Neural cell (in vitro differentiated cells): Measurements from ENCODE around the gene MCHR2. TPM values are rescaled to one million over a fixed set of nuclear protein-coding genes. Genes with fewer than 3 reads are reported as not detected.

Experiments used
- H2AFZ ChIP-seq: fragments of 200-600, 300-800 bp; sonication (generic), shearing (Covaris generic); 2 replicates; pipeline ENCODE4 v1.6.0; 2014; ENCODE audit warnings: low read depth, mild to moderate bottlenecking, antibody characterized with exemption, low read length, moderate library complexity
- H3F3A ChIP-seq: fragments of 200-600 bp; shearing (Covaris generic); 2 replicates; pipeline ENCODE4 v1.6.1; 2016; ENCODE audit warnings: mild to moderate bottlenecking, moderate library complexity, mixed read lengths, antibody characterized with exemption, low read length; ENCODE audit not compliant: insufficient read depth, poor library complexity, severe bottlenecking
- H3K27ac ChIP-seq: fragments of 200-600, 300-800 bp; sonication (generic), shearing (Covaris generic); 2 replicates; pipeline ENCODE4 v1.5.1; 2014; ENCODE audit warnings: mild to moderate bottlenecking, low read length, moderate library complexity
- H3K27me3 ChIP-seq: fragments of 300-800, 200-600 bp; sonication (generic), shearing (Covaris generic); 2 replicates; pipeline ENCODE4 v1.6.0; 2014; ENCODE audit warnings: mild to moderate bottlenecking, low read depth, low read length, moderate library complexity; ENCODE audit not compliant: insufficient read depth
- H3K36me3 ChIP-seq: fragments of 300-800, 200-600 bp; sonication (generic), shearing (Covaris generic); 2 replicates; pipeline ENCODE4 v1.5.1; 2014; ENCODE audit warnings: mild to moderate bottlenecking, antibody characterized with exemption, low read length, moderate library complexity; ENCODE audit not compliant: insufficient read depth
- H3K4me2 ChIP-seq: fragments of 300-800, 200-600 bp; sonication (generic), shearing (Covaris generic); 2 replicates; pipeline ENCODE4 v1.6.0; 2014; ENCODE audit warnings: mild to moderate bottlenecking, low read length
- H3K4me3 ChIP-seq: fragments of 300-800, 200-600 bp; sonication (generic), shearing (Covaris generic); 2 replicates; pipeline ENCODE4 v1.5.1; 2014; ENCODE audit warnings: mild to moderate bottlenecking, low read length, moderate library complexity
- H3K79me2 ChIP-seq: fragments of 200-600 bp; shearing (Covaris generic); replicated peaks from 2 replicates; pipeline ENCODE4 v1.6.0; 2014; ENCODE audit warnings: mild to moderate bottlenecking, low read length, moderate library complexity; ENCODE audit not compliant: insufficient read depth
- H3K9ac ChIP-seq: fragments of 300-800, 200-600 bp; sonication (generic), shearing (Covaris generic); 2 replicates; pipeline ENCODE4 v1.6.1; 2016; ENCODE audit warnings: mild to moderate bottlenecking, low read length, mixed read lengths
- H3K9me2 ChIP-seq: fragments of 200-600 bp; shearing (Covaris generic); 2 replicates; pipeline ENCODE4 v1.6.1; 2016; ENCODE audit warnings: mild to moderate bottlenecking, low read length, mixed read lengths; ENCODE audit not compliant: insufficient read depth
- H3K9me3 ChIP-seq: fragments of 200-600, 300-800 bp; sonication (generic), shearing (Covaris generic); 2 replicates; pipeline ENCODE4 v1.6.1; 2016; ENCODE audit warnings: mild to moderate bottlenecking, mixed run types, low read length, moderate library complexity, mixed read lengths
- H4K20me1 ChIP-seq: fragments of 200-600 bp; shearing (Covaris generic); 2 replicates; pipeline ENCODE4 v1.6.1; 2016; ENCODE audit warnings: mild to moderate bottlenecking, mixed run types; ENCODE audit not compliant: insufficient read depth
- EP300 ChIP-seq: fragments of 450-650 bp; conservative IDR thresholded peaks from 2 replicates; pipeline ENCODE4 v1.6.1; 2014; ENCODE audit warnings: antibody characterized with exemption, mild to moderate bottlenecking, moderate library complexity; ENCODE audit not compliant: poor library complexity, severe bottlenecking
- EZH2 ChIP-seq: fragments of 200-600, 300-800 bp; shearing (Covaris generic), sonication (generic); IDR thresholded peaks from 2 replicates; pipeline ENCODE4 v1.6.1; 2014; ENCODE audit warnings: antibody characterized with exemption, low read length, borderline replicate concordance, mild to moderate bottlenecking; ENCODE audit not compliant: insufficient read depth, poor library complexity, severe bottlenecking
- MXI1 ChIP-seq: fragments of 450-650 bp; conservative IDR thresholded peaks from 2 replicates; pipeline ENCODE4 v1.6.1; 2014; ENCODE audit warnings: antibody characterized with exemption, mild to moderate bottlenecking; ENCODE audit not compliant: poor library complexity, severe bottlenecking
- POLR2AphosphoS5 ChIP-seq: IDR thresholded peaks from 2 replicates; pipeline ENCODE4 v1.6.1; 2012
- RAD21 ChIP-seq: fragments of 450-650 bp; conservative IDR thresholded peaks from 2 replicates; pipeline ENCODE4 v1.6.1; 2014; ENCODE audit warnings: antibody characterized with exemption, mild to moderate bottlenecking, moderate library complexity
- SMC3 ChIP-seq: fragments of 450-650 bp; conservative IDR thresholded peaks from 2 replicates; pipeline ENCODE4 v1.6.1; 2014; ENCODE audit warnings: antibody characterized with exemption, mild to moderate bottlenecking, moderate library complexity; ENCODE audit not compliant: poor library complexity
- TAF1 ChIP-seq: IDR thresholded peaks from 2 replicates; pipeline ENCODE4 v1.6.1; 2012; ENCODE audit warnings: low read depth
- polyA plus RNA-seq: library from polyadenylated mRNA; depleted of rRNA; stranded (reverse); fragments of >200 nt; gene quantifications from 2 replicates; pipeline ENCODE4 v1.2.3, GENCODE V29; 2014
- TF ChIP-seq, protein P1 (sequence below): fragments of 450-650 bp; IDR thresholded peaks from 2 replicates; pipeline ENCODE4 v1.5.1; 2014; ENCODE audit warnings: antibody characterized with exemption, mild to moderate bottlenecking, moderate library complexity; ENCODE audit not compliant: poor library complexity, severe bottlenecking
- TF ChIP-seq, protein P2 (sequence below): IDR thresholded peaks from 2 replicates; pipeline ENCODE4 v1.6.1; 2012; ENCODE audit warnings: borderline replicate concordance

The MCHR2 gene
- polyA plus RNA-seq, 1 donor from 2014 or later: not detected

DNA sequence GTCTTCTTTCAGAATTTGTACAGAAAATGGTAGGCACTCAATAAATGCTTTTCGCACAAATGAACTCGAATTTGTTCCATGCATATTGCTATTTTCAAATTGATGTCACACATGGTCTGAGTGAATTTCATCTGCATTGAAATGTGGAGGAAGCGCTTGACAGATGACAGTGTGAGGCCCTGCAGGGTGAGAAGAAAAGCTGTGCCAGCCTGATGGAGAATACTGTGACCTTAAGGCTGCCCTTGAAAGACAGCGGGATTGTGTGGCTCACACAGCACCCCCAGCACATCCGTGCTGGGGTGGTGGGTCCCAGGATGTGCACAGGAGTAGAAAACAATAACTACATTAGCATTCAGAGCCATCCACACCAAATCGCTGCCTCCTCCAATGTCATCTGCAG lies 14.8 kb upstream of the MCHR2 start:
- H2AFZ ChIP-seq: no peak overlapping the region
- no peaks in the 10 kb centered on the region for H3K36me3 ChIP-seq
- H4K20me1 ChIP-seq: no peaks in the 10 kb centered on the region
- no peaks in the 10 kb centered on the region for H3K9me3 ChIP-seq
- no peaks in the 10 kb centered on the region for H3F3A ChIP-seq
- H3K4me2 ChIP-seq: no peak overlapping the region
- H3K4me3 ChIP-seq: peak overlapping the region; percentile 18
- H3K27me3 ChIP-seq: no peaks in the 10 kb centered on the region
- peak overlapping the region; percentile 71 for H3K27ac ChIP-seq
- H3K9me2 ChIP-seq: no peaks in the 10 kb centered on the region
- peak overlapping the region; percentile 21 for H3K9ac ChIP-seq
- peak; percentile 74 for TF ChIP-seq EP300
- TF ChIP-seq, protein P1, sequence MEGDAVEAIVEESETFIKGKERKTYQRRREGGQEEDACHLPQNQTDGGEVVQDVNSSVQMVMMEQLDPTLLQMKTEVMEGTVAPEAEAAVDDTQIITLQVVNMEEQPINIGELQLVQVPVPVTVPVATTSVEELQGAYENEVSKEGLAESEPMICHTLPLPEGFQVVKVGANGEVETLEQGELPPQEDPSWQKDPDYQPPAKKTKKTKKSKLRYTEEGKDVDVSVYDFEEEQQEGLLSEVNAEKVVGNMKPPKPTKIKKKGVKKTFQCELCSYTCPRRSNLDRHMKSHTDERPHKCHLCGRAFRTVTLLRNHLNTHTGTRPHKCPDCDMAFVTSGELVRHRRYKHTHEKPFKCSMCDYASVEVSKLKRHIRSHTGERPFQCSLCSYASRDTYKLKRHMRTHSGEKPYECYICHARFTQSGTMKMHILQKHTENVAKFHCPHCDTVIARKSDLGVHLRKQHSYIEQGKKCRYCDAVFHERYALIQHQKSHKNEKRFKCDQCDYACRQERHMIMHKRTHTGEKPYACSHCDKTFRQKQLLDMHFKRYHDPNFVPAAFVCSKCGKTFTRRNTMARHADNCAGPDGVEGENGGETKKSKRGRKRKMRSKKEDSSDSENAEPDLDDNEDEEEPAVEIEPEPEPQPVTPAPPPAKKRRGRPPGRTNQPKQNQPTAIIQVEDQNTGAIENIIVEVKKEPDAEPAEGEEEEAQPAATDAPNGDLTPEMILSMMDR: no peak
- no peaks in the 10 kb centered on the region for H3K79me2 ChIP-seq

DNA sequence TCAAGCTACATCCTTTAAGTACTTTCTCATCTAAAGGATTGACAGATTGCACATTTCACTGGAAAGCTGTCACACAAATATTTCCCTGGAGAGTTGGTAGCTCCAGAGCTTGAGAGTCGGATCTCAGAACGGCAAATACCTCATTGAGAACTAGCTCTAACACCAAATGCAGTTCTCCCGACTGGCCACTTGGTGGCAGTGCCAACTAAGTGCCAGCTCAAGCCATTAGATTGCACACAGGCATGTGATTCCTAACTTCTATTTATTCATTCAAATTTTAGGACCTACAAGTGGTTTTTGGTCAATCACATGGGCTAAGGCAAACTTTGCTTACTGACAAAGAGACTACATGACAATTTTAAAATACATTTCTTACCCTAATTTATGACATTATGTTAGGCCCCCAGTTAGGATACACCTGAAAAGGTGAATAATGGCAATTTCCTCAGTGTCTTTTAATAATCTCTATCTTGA lies 7.9 kb upstream of the MCHR2 start:
- TF ChIP-seq POLR2AphosphoS5 (peak; percentile 78), RAD21 (peak; percentile 92), EZH2 (no peak), MXI1 (no peak), SMC3 (peak; percentile 91), EP300 (peak; percentile 94), TAF1 (no peak)
- TF ChIP-seq, protein P2, sequence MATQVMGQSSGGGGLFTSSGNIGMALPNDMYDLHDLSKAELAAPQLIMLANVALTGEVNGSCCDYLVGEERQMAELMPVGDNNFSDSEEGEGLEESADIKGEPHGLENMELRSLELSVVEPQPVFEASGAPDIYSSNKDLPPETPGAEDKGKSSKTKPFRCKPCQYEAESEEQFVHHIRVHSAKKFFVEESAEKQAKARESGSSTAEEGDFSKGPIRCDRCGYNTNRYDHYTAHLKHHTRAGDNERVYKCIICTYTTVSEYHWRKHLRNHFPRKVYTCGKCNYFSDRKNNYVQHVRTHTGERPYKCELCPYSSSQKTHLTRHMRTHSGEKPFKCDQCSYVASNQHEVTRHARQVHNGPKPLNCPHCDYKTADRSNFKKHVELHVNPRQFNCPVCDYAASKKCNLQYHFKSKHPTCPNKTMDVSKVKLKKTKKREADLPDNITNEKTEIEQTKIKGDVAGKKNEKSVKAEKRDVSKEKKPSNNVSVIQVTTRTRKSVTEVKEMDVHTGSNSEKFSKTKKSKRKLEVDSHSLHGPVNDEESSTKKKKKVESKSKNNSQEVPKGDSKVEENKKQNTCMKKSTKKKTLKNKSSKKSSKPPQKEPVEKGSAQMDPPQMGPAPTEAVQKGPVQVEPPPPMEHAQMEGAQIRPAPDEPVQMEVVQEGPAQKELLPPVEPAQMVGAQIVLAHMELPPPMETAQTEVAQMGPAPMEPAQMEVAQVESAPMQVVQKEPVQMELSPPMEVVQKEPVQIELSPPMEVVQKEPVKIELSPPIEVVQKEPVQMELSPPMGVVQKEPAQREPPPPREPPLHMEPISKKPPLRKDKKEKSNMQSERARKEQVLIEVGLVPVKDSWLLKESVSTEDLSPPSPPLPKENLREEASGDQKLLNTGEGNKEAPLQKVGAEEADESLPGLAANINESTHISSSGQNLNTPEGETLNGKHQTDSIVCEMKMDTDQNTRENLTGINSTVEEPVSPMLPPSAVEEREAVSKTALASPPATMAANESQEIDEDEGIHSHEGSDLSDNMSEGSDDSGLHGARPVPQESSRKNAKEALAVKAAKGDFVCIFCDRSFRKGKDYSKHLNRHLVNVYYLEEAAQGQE: no peak
- TF ChIP-seq, protein P1: peak; percentile 94
- Histone ChIP-seq H3K9ac (no peak overlapping the region), H4K20me1 (no peaks in the 10 kb centered on the region)

More for the DNA sequence above, 7.9 kb upstream of the MCHR2 start:
- H3K9me2 ChIP-seq: no peaks in the 10 kb centered on the region
- H3K4me3 ChIP-seq: no peak overlapping the region
- no peaks in the 10 kb centered on the region for H3K79me2 ChIP-seq
- no peak overlapping the region for H3K27ac ChIP-seq
- no peaks in the 10 kb centered on the region for H3K9me3 ChIP-seq
- H2AFZ ChIP-seq: no peak overlapping the region
- no peaks in the 10 kb centered on the region for H3F3A ChIP-seq
- H3K27me3 ChIP-seq: no peaks in the 10 kb centered on the region
- no peak overlapping the region for H3K4me2 ChIP-seq
- H3K36me3 ChIP-seq: no peaks in the 10 kb centered on the region
